Stimulated activated CD4-positive, alpha-beta T cell treated with anti-CD3 and anti-CD28 coated beads, Interleukin-4, amount 100 ng/mL, for 24 hours (primary cell): Measurements from ENCODE around the gene PSMB10.

Experiments used
- DNase-seq: peaks from one replicate; pipeline ENCODE4 v3.0.0-alpha.2; 2020

The PSMB10 gene

GRCh38 chr16:67963662-67964321 is 27.1 kb upstream of the PSMB10 start:
- DNase-seq = no peak

GRCh38 chr16:67963292-67963661 is 26.6 kb upstream of the PSMB10 start:
- no peak for DNase-seq

GRCh38 chr16:67962135-67962534 is 25.5 kb upstream of the PSMB10 start:
- DNase-seq = no peak

GRCh38 chr16:67961551-67961957 is 24.9 kb upstream of the PSMB10 start:
- DNase-seq = no peak

GRCh38 chr16:67959536-67960329 is 23.1 kb upstream of the PSMB10 start:
- no peak for DNase-seq

- DNase-seq = no peak
Observed at GRCh38 chr16:67957622-67958021, 21.0 kb upstream of the PSMB10 start.

GRCh38 chr16:67954421-67955196 is 18.0 kb upstream of the PSMB10 start:
- no peak for DNase-seq

- DNase-seq = no peak
Observed at GRCh38 chr16:67953641-67954375, 17.2 kb upstream of the PSMB10 start.

GRCh38 chr16:67951485-67951884 is 14.8 kb upstream of the PSMB10 start:
- no peak for DNase-seq

GRCh38 chr16:67950335-67950843 is 13.7 kb upstream of the PSMB10 start:
- no peak for DNase-seq

- no peak for DNase-seq
Observed at GRCh38 chr16:67949645-67950044, 13.0 kb upstream of the PSMB10 start.

GRCh38 chr16:67948015-67948414 is 11.4 kb upstream of the PSMB10 start:
- DNase-seq = no peak

GRCh38 chr16:67946966-67947558 is 10.4 kb upstream of the PSMB10 start:
- DNase-seq = no peak

- DNase-seq = no peak
Observed at GRCh38 chr16:67946128-67946569, 9.5 kb upstream of the PSMB10 start.

- DNase-seq = no peak
Observed at GRCh38 chr16:67945392-67945933, 8.8 kb upstream of the PSMB10 start.

- DNase-seq = no peak
Observed at GRCh38 chr16:67944690-67945391, 8.2 kb upstream of the PSMB10 start.

- DNase-seq = no peak
Observed at GRCh38 chr16:67943619-67944504, 7.2 kb upstream of the PSMB10 start, which contains the start of gene LCAT. TSS of gene LCAT (minus strand) at chr16:67944120. CDS start at chr16:67944101, 19 bp downstream.

- DNase-seq = no peak
Observed at GRCh38 chr16:67943256-67943618, 6.6 kb upstream of the PSMB10 start.

GRCh38 chr16:67942510-67943255 is 6.0 kb upstream of the PSMB10 start:
- no peak for DNase-seq

- peak; percentile 52 for DNase-seq
Observed at GRCh38 chr16:67942200-67942509, 5.5 kb upstream of the PSMB10 start.
